HepG2 (cell line): Measurements from ENCODE around the gene CD248. TPM values are rescaled to one million over a fixed set of nuclear protein-coding genes. Genes with fewer than 3 reads are reported as not detected.

Experiments
- BHLHE40 ChIP-seq: IDR thresholded peaks from 2 replicates; pipeline ENCODE4 v1.6.1; 2011; ENCODE audit warnings: low read length, improper control_type of control experiment
- CENPT ChIP-seq: sonication (generic); formaldehyde crosslinking; IDR thresholded peaks from 2 replicates; pipeline ENCODE4 v1.8.0; 2022; ENCODE audit warnings: low read depth, mild to moderate bottlenecking, moderate library complexity, missing genetic modification reagents
- DNMT1 ChIP-seq: sonication (generic); formaldehyde crosslinking; IDR thresholded peaks from 2 replicates; pipeline ENCODE4 v1.5.1; 2020; ENCODE audit warnings: mild to moderate bottlenecking, missing genetic modification reagents
- EZH2 ChIP-seq: conservative IDR thresholded peaks from 2 replicates; pipeline ENCODE4 v1.6.1; 2012; ENCODE audit warnings: mild to moderate bottlenecking, low read depth, low read length, moderate library complexity
- HOXA3 ChIP-seq: sonication (generic); formaldehyde crosslinking; IDR thresholded peaks from 2 replicates; pipeline ENCODE4 v1.5.0; 2020; ENCODE audit warnings: missing genetic modification reagents
- ISX ChIP-seq: sonication (generic); formaldehyde crosslinking; conservative IDR thresholded peaks from 2 replicates; pipeline ENCODE4 v1.5.0; 2020; ENCODE audit warnings: missing genetic modification reagents
- MLLT10 ChIP-seq: sonication (generic); formaldehyde crosslinking; IDR thresholded peaks from 2 replicates; pipeline ENCODE4 v1.4.0; 2020; ENCODE audit warnings: missing genetic modification reagents
- NR3C1 ChIP-seq: sonication (generic); formaldehyde crosslinking; IDR thresholded peaks from 2 replicates; pipeline ENCODE4 v1.4.0; 2020; ENCODE audit warnings: missing genetic modification reagents
- SMC3 ChIP-seq: IDR thresholded peaks from 2 replicates; pipeline ENCODE4 v1.6.1; 2011; ENCODE audit warnings: low read length, improper control_type of control experiment
- SOX13 ChIP-seq, 3 experiments: fragments of 450-650 bp in 1 of 3; sonication (generic) in 1 of 3; formaldehyde crosslinking in 1 of 3; IDR thresholded peaks in 2 of 3; conservative IDR thresholded peaks in 1 of 3; 2 replicates each; pipeline versions ENCODE4 v1.5.0 to v1.6.1; 2016 to 2020; ENCODE audit warnings: antibody characterized with exemption in 1 of 3, mild to moderate bottlenecking in 1 of 3, missing compliant biosample characterization in 1 of 3, missing genetic modification reagents in 1 of 3, moderate library complexity in 1 of 3
- TBX3 ChIP-seq: fragments of 450-650 bp; IDR thresholded peaks from 2 replicates; pipeline ENCODE4 v1.6.1; 2017; ENCODE audit warnings: antibody characterized with exemption, mild to moderate bottlenecking, inconsistent platforms, borderline replicate concordance
- ZFP82 ChIP-seq: sonication (generic); formaldehyde crosslinking; IDR thresholded peaks from 2 replicates; pipeline ENCODE4 v1.5.1; 2020; ENCODE audit warnings: mild to moderate bottlenecking, missing genetic modification reagents, borderline replicate concordance
- ZNF143 ChIP-seq: sonication (generic); formaldehyde crosslinking; IDR thresholded peaks from 2 replicates; pipeline ENCODE4 v1.4.0; 2020; ENCODE audit warnings: missing genetic modification reagents
- ZNF282 ChIP-seq: fragments of 450-650 bp; IDR thresholded peaks from 2 replicates; pipeline ENCODE4 v1.6.1; 2018; ENCODE audit not compliant: partially characterized antibody
- ZNF501 ChIP-seq: sonication (generic); formaldehyde crosslinking; IDR thresholded peaks from 2 replicates; pipeline ENCODE4 v1.5.1; 2020; ENCODE audit warnings: mild to moderate bottlenecking, moderate library complexity, missing genetic modification reagents
- polyA plus RNA-seq, 8 experiments: library from polyadenylated mRNA; depleted of rRNA in 3 of 8; stranded (reverse) in 7 of 8; unstranded in 1 of 8; fragments of >200 nt; fragmentation: Illumina TruSeq in 4 of 8; extraction: Trizol in 4 of 8; gene quantifications; 2 replicates each; pipeline versions ENCODE4 v1.2.1 to v1.2.3, GENCODE V29; 2011 to 2016; ENCODE audit warnings: low read depth in 4 of 8, missing spikeins in 1 of 8, mixed read lengths in 1 of 8; ENCODE audit not compliant: insufficient read depth in 1 of 8
- total RNA-seq, 5 experiments: library from RNA; depleted of rRNA; stranded (reverse); fragments of >200 nt; fragmentation: Illumina TruSeq; extraction: Trizol; gene quantifications; 2 replicates each; pipeline ENCODE4 v1.2.3, GENCODE V29; 2016; ENCODE audit warnings: low read depth in 1 of 5
- TF ChIP-seq, protein P1 (sequence below): sonication (generic); formaldehyde crosslinking; conservative IDR thresholded peaks from 2 replicates; pipeline ENCODE4 v1.4.0; 2020; ENCODE audit warnings: missing genetic modification reagents
- TF ChIP-seq, protein P2 (sequence below): IDR thresholded peaks from 2 replicates; pipeline ENCODE4 v1.6.1; 2018; ENCODE audit warnings: missing genetic modification reagents, mild to moderate bottlenecking, missing compliant biosample characterization
- TF ChIP-seq, protein P3 (sequence below): sonication (generic); formaldehyde crosslinking; IDR thresholded peaks from 2 replicates; pipeline ENCODE4 v1.8.1; 2023; ENCODE audit warnings: missing genetic modification reagents, mild to moderate bottlenecking, borderline replicate concordance
- TF ChIP-seq, protein P4 (sequence below): sonication (generic); formaldehyde crosslinking; IDR thresholded peaks from 2 replicates; pipeline ENCODE4 v1.5.0; 2020; ENCODE audit warnings: mild to moderate bottlenecking, low read depth, missing genetic modification reagents, borderline replicate concordance
- TF ChIP-seq, protein P5 (sequence below): IDR thresholded peaks from 2 replicates; pipeline ENCODE4 v1.6.1; 2016; ENCODE audit warnings: low read depth, control low read depth
- TF ChIP-seq, protein P6 (sequence below): sonication (generic); formaldehyde crosslinking; IDR thresholded peaks from 2 replicates; pipeline ENCODE4 v1.5.1; 2020; ENCODE audit warnings: missing genetic modification reagents, mild to moderate bottlenecking, borderline replicate concordance
- TF ChIP-seq, protein P7 (sequence below): sonication (generic); formaldehyde crosslinking; conservative IDR thresholded peaks from 2 replicates; pipeline ENCODE4 v1.8.0; 2022; ENCODE audit warnings: missing genetic modification reagents

CD248 gene
- total and polyA plus RNA-seq, 2 of the 13 experiments (the other 11 are each of a cell fraction or from before 2014, with no cell fraction given): 0.25 to 0.35 TPM

DNA sequence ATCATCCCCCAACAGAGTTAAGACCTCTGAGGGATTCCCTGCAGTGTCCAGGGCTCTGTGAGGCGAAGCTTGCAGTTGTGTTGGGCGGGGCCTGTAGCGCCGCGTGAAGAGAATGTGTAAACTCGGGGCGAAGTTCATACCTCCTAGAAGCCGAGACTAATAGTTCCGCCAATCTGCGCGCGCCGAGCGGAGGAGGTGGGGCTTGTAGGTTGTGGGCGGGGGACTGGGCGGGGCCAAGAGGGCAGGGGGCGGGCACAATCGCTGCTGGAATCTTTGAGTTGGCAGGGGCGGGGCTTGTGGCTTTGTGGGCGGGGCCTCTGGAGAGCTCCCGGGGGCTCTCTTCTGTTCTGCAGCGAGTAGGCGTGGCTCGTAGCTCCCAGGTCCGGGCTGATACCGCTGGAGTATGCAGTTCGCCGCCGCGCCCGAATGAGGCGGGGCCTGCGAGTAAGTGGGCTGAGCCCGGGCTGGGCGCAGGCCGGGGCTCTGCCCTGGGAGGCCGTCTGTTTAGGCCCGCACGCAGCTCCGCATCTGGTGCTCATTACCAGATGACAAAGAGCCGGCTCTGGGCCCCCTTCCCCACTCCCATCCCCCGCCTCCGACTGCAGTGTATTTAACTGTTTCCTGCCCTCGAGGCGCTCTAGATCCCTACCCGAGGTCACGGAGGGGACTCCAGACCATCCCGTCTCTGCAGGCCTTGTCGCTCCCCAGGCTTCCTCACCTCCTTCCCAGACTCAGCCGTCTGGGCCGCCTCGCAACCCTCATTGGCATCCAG, 4.1 kb downstream of the CD248 start (continued):
- TF ChIP-seq ZNF143 (CRISPR knock-in tag) (no peak), ZNF282 (no peak), SMC3 (no peak), ISX (CRISPR knock-in tag) (no peak), TBX3 (no peak), EZH2 (no peak), BHLHE40 (no peak), NR3C1 (no peak), ZFP82 (CRISPR knock-in tag) (peak; percentile 87; the same call in 1 of the 2 replicates), HOXA3 (CRISPR knock-in tag) (peak; percentile 0; the same call in 1 of the 2 replicates), DNMT1 (0 out of 2 replicates have a peak, but pooled peaks have one; percentile 8), CENPT (CRISPR knock-in tag) (no peak), MLLT10 (CRISPR knock-in tag) (no peak), SOX13 (IDR thresholded peaks at IDR 0.05) (no peak), SOX13 (CRISPR knock-in tag; conservative IDR thresholded peaks at IDR 0.05 in 1 of 2, IDR thresholded peaks at IDR 0.05 in 1 of 2) (peak in 1 of 2 experiments; percentile 32; a peak in 1 of 4 replicates), ZNF501 (CRISPR knock-in tag) (no peak)
- TF ChIP-seq, protein P1, sequence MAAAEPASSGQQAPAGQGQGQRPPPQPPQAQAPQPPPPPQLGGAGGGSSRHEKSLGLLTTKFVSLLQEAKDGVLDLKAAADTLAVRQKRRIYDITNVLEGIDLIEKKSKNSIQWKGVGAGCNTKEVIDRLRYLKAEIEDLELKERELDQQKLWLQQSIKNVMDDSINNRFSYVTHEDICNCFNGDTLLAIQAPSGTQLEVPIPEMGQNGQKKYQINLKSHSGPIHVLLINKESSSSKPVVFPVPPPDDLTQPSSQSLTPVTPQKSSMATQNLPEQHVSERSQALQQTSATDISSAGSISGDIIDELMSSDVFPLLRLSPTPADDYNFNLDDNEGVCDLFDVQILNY (CRISPR knock-in tag): no peak
- TF ChIP-seq, protein P2, sequence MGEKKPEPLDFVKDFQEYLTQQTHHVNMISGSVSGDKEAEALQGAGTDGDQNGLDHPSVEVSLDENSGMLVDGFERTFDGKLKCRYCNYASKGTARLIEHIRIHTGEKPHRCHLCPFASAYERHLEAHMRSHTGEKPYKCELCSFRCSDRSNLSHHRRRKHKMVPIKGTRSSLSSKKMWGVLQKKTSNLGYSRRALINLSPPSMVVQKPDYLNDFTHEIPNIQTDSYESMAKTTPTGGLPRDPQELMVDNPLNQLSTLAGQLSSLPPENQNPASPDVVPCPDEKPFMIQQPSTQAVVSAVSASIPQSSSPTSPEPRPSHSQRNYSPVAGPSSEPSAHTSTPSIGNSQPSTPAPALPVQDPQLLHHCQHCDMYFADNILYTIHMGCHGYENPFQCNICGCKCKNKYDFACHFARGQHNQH (CRISPR knock-in tag): no peak; the same call in 1 of the 2 replicates
- TF ChIP-seq, protein P3, sequence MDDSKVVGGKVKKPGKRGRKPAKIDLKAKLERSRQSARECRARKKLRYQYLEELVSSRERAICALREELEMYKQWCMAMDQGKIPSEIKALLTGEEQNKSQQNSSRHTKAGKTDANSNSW (CRISPR knock-in tag): no peak
- TF ChIP-seq, protein P4, sequence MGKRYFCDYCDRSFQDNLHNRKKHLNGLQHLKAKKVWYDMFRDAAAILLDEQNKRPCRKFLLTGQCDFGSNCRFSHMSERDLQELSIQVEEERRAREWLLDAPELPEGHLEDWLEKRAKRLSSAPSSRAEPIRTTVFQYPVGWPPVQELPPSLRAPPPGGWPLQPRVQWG (CRISPR knock-in tag): no peak
- TF ChIP-seq, protein P5, sequence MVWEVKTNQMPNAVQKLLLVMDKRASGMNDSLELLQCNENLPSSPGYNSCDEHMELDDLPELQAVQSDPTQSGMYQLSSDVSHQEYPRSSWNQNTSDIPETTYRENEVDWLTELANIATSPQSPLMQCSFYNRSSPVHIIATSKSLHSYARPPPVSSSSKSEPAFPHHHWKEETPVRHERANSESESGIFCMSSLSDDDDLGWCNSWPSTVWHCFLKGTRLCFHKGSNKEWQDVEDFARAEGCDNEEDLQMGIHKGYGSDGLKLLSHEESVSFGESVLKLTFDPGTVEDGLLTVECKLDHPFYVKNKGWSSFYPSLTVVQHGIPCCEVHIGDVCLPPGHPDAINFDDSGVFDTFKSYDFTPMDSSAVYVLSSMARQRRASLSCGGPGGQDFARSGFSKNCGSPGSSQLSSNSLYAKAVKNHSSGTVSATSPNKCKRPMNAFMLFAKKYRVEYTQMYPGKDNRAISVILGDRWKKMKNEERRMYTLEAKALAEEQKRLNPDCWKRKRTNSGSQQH: no peak
- TF ChIP-seq, protein P6, sequence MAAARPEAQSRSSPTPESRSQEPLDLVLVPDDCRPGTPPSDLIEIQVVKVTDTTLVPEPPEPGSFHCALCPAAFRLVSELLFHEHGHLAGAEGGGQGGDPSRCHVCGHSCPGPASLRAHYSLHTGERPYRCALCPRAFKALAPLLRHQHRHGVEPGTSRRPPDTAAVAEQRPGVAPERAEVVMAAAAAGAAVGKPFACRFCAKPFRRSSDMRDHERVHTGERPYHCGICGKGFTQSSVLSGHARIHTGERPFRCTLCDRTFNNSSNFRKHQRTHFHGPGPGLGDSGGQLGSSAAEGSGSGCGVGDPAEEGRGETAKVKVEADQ (CRISPR knock-in tag): no peak
- TF ChIP-seq, protein P7, sequence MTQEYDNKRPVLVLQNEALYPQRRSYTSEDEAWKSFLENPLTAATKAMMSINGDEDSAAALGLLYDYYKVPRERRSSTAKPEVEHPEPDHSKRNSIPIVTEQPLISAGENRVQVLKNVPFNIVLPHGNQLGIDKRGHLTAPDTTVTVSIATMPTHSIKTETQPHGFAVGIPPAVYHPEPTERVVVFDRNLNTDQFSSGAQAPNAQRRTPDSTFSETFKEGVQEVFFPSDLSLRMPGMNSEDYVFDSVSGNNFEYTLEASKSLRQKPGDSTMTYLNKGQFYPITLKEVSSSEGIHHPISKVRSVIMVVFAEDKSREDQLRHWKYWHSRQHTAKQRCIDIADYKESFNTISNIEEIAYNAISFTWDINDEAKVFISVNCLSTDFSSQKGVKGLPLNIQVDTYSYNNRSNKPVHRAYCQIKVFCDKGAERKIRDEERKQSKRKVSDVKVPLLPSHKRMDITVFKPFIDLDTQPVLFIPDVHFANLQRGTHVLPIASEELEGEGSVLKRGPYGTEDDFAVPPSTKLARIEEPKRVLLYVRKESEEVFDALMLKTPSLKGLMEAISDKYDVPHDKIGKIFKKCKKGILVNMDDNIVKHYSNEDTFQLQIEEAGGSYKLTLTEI (CRISPR knock-in tag): no peak
